Measurements from ENCODE around the gene SYTL2. TPM values are rescaled to one million over a fixed set of nuclear protein-coding genes. Genes with fewer than 3 reads are reported as not detected.

Gene SYTL2
- total RNA-seq, 2 experiments from 2014 or later, result 9.5 to 11.2 TPM

- TF ChIP-seq, protein P1, sequence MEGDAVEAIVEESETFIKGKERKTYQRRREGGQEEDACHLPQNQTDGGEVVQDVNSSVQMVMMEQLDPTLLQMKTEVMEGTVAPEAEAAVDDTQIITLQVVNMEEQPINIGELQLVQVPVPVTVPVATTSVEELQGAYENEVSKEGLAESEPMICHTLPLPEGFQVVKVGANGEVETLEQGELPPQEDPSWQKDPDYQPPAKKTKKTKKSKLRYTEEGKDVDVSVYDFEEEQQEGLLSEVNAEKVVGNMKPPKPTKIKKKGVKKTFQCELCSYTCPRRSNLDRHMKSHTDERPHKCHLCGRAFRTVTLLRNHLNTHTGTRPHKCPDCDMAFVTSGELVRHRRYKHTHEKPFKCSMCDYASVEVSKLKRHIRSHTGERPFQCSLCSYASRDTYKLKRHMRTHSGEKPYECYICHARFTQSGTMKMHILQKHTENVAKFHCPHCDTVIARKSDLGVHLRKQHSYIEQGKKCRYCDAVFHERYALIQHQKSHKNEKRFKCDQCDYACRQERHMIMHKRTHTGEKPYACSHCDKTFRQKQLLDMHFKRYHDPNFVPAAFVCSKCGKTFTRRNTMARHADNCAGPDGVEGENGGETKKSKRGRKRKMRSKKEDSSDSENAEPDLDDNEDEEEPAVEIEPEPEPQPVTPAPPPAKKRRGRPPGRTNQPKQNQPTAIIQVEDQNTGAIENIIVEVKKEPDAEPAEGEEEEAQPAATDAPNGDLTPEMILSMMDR (IDR thresholded peaks at IDR 0.05), result no peak
- Mint-ChIP-seq H3K4me1 (ENCODE audit: low read depth) (peaks cover 90% of the 10 kb centered on the region), H3K27me3 (no peaks in the 10 kb centered on the region), H3K9me3 (no peaks in the 10 kb centered on the region), H3K27ac (peak overlapping the region; percentile 97), H3K36me3 (ENCODE audit: low read depth) (peaks cover 11% of the 10 kb centered on the region), H3K4me3 (no peak overlapping the region)
- ATAC-seq, result no peak
- POLR2A ChIA-PET, result interaction anchor here (0.8 to 1.0 kb wide), 3 partner anchors 16 to 33 kb away, joined by 3 to 5 read pairs (median 3); no protein-coding TSS in a partner anchor
- CTCF ChIA-PET, result interaction anchor here (1.0 kb wide), 2 partner anchors 25 to 105 kb away, joined by 3 to 6 read pairs; partner anchors contain the start of gene CCDC83
- DNase-seq, result no peak
- intact Hi-C loops (cut with micrococcal nuclease), result loop anchor here (5.0 to 10.0 kb wide), 4 partner anchors 48 to 545 kb away; partner anchors contain the start of gene CREBZF
Observed at GRCh38 chr11:85749884-85750283, 61.1 kb downstream of the SYTL2 start.

GRCh38 chr11:85749287-85749834 is 61.6 kb downstream of the SYTL2 start:
- no peak for ATAC-seq
- peaks cover 88% of the 10 kb centered on the region for H3K4me1 Mint-ChIP-seq (ENCODE audit: low read depth)
- no peaks in the 10 kb centered on the region for H3K27me3 Mint-ChIP-seq
- peak overlapping the region; percentile 97 for H3K27ac Mint-ChIP-seq
- H3K36me3 Mint-ChIP-seq (ENCODE audit: low read depth), result peaks cover 14% of the 10 kb centered on the region
- CTCF ChIA-PET, result interaction anchor here (0.9 to 1.1 kb wide), 3 partner anchors 10 to 105 kb away, joined by 3 to 6 read pairs (median 3); partner anchors contain the start of gene CCDC83
- TF ChIP-seq, protein P1 (IDR thresholded peaks at IDR 0.05), result no peak
- H3K9me3 Mint-ChIP-seq, result no peaks in the 10 kb centered on the region
- POLR2A ChIA-PET, result interaction anchor here (1.0 kb wide), 1 partner anchor 17 kb away, joined by 5 read pairs; no protein-coding TSS in a partner anchor
- no peak overlapping the region for H3K4me3 Mint-ChIP-seq
- no peak for DNase-seq
- intact Hi-C loops (cut with micrococcal nuclease), result loop anchor here (5.0 kb wide), 1 partner anchor 47 kb away; no protein-coding TSS in a partner anchor

GRCh38 chr11:85748455-85748891 is 62.5 kb downstream of the SYTL2 start:
- intact Hi-C loops (cut with micrococcal nuclease), result loop anchor here (5.0 kb wide), 1 partner anchor 46 kb away; no protein-coding TSS in a partner anchor
- Mint-ChIP-seq H3K27me3 (no peaks in the 10 kb centered on the region), H3K4me1 (ENCODE audit: low read depth) (peaks cover 86% of the 10 kb centered on the region), H3K36me3 (ENCODE audit: low read depth) (peaks cover 14% of the 10 kb centered on the region), H3K27ac (no peak overlapping the region), H3K9me3 (no peaks in the 10 kb centered on the region), H3K4me3 (no peak overlapping the region)
- DNase-seq (no peak), ATAC-seq (no peak)
- POLR2A ChIA-PET, result interaction anchor here (0.6 to 1.1 kb wide), 2 partner anchors 85 to 399 kb away, joined by 4 to 5 read pairs; no protein-coding TSS in a partner anchor
- TF ChIP-seq, protein P1 (IDR thresholded peaks at IDR 0.05), result no peak
- CTCF ChIA-PET, result interaction anchor here (0.9 to 1.1 kb wide), 3 partner anchors 9 to 106 kb away, joined by 3 to 5 read pairs (median 3); partner anchors contain the start of gene CCDC83

DNA sequence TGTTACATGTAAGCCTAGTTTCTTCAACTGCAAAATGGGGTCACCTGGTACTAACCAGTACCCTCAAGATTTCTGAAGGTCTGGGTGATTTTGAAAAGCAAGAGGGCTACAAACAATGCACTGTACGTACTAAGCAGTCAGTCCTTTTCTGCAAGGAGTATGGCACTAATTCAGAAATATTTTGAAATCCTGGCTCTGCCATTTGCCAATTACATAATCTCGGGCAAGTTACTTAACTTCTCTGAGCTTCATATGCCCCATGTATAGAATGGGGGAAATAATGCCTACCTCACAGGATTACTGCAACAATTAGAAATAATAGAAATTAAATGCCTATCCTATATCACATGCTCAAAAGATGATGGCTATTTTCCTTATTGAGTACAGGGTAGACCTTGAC is 64.3 kb downstream of the SYTL2 start:
- peaks cover 10% of the 10 kb centered on the region for H3K36me3 Mint-ChIP-seq (ENCODE audit: low read depth)

More for the DNA sequence above, 64.3 kb downstream of the SYTL2 start:
- POLR2A ChIA-PET, result interaction anchor here (0.9 to 1.0 kb wide), 2 partner anchors 8 to 40 kb away, joined by 3 to 5 read pairs; no protein-coding TSS in a partner anchor
- ATAC-seq, result no peak
- CTCF ChIA-PET, result interaction anchor here (1.1 kb wide), 1 partner anchor 52 kb away, joined by 3 read pairs; no protein-coding TSS in a partner anchor
- no peaks in the 10 kb centered on the region for H3K9me3 Mint-ChIP-seq
- H3K4me1 Mint-ChIP-seq (ENCODE audit: low read depth), result peaks cover 81% of the 10 kb centered on the region
- no peak for DNase-seq
- no peak overlapping the region for H3K27ac Mint-ChIP-seq
- H3K27me3 Mint-ChIP-seq, result no peaks in the 10 kb centered on the region
- TF ChIP-seq, protein P1 (IDR thresholded peaks at IDR 0.05), result no peak
- intact Hi-C loops (cut with micrococcal nuclease), result loop anchor here (5.0 kb wide), 1 partner anchor 44 kb away; no protein-coding TSS in a partner anchor
- no peak overlapping the region for H3K4me3 Mint-ChIP-seq

Measured in activated CD8-positive, alpha-beta T cell treated with anti-CD3 and anti-CD28 coated beads for 36 hours (primary cell).